GM18868 (cell line): Measurements from ENCODE around the gene LATS2.

Source experiments
- ATAC-seq: cut with Tn5 transposase; IDR thresholded peaks from one replicate; pipeline ENCODE4 v1.9.1; 2021; ENCODE audit warnings: mild to moderate bottlenecking, moderate library complexity; ENCODE audit not compliant: unreplicated experiment

Gene LATS2

DNA sequence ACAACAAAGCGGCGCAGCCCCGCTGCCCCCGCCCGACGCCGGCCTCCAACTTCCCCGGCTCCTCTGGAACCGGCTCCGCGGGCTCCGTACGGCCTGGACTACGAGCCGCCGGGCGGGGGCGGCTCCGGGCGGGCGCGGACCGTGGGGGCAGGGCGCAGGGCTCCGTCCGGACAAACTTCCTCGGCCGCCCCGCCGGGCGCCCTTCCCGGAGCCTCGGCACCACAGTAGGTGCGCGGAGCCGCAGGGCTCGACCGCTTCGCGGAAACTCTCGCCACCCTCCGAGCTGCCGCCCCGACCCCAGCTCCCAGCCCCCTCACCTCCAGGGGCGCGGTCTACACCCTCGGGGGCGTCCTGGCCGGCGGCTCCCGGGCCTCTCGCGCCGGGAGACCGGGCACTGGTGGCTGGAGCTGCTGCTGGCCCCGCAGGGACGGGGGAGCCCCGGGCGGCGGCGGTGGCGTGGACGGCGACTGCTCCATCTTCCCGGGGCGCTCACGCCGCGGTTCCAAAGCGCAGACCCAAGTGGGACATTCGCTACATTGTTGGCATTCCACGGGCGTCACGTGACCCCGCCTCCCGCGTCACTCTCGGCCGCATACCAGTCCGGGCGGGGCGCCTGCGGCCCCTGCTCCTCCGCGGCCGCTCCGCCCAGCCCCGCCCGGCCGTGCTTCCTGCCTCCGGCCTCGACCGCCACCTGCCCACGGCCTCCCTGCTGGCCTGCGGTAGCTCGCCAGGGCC is at the start of gene LATS2:
TSS of gene LATS2 (minus strand) at position 558 of the 735 bp plus-strand sequence. CDS start 15,560 bp downstream, outside the sequence.
- ATAC-seq: peak; percentile 83

DNA sequence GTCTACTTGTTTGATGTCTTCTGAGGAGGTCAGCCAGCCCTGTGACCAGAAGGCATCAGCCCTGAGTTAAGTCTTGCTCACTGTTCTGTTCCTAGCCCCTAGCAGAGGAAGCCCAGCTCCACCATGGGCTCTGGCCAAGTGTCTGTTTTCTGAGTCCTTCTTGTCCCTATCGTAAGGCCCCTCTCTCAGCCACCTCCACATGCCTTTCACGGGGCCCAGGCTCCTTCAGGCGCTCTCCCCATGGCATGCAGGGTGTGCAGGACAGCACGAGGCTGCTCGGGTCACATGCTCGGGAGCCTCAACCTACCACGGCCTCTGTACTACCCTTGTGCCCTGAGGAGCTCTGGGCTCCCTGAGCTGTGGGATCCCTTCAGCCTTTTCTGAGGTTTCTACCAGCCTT is 47.8 kb upstream of the LATS2 start:
- no peak for ATAC-seq

DNA sequence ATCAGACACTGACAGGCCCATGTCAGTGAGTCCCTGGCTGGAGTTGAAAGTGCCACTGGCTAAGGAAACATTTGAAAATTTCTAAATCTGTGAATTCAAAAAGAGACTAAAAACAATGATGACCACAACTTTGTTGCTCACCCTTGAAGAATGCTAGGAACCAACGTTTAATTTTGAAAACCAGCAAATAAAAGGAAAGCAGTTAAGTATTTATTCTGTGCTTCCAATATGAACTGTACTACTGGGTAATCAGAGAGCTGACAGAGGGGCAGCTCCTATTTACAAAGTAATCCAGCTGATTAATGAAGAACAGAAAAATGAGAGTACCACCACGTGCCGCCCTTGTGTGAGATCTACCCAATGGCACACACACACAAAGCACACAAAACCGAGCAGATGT is 44.7 kb upstream of the LATS2 start:
- ATAC-seq: no peak

DNA sequence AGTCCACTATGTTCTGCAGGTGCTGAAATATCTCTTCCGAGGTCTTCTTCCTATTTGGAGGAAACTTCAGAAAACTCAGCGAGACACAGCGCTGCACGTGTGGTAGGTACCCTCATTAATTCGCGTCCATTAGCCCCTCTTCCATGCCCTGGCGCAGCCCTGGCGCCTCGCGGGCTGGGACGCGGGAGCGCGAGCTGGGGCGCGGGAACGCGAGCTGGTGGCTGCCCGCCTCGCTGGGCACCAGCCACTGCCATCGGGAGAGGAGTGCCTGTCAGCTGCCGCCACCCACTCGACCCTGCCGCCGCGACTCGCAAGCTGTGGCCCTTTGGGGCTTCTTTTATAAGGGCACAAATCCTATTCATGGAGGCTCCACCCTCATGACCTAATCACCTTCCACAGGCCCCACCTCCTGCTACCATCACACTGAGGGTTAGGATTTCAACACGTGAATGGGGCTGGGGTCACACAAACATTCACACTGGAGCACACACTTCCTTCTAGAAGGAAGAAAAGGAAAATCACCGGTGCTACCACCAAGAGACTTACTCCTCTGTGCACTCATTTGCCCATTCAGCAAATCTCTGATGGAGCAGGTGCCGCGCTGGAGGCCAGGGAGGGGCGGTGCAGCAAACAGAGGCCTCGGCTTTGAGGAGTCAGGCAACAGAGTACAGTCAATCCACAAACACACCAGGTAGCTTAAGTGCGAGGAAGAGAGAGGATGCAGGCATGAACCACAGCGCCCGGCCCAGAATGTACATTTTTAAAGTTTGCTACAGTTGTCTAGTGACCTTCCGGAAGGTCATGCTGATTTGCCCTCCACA is 43.0 kb upstream of the LATS2 start:
- no peak for ATAC-seq

DNA sequence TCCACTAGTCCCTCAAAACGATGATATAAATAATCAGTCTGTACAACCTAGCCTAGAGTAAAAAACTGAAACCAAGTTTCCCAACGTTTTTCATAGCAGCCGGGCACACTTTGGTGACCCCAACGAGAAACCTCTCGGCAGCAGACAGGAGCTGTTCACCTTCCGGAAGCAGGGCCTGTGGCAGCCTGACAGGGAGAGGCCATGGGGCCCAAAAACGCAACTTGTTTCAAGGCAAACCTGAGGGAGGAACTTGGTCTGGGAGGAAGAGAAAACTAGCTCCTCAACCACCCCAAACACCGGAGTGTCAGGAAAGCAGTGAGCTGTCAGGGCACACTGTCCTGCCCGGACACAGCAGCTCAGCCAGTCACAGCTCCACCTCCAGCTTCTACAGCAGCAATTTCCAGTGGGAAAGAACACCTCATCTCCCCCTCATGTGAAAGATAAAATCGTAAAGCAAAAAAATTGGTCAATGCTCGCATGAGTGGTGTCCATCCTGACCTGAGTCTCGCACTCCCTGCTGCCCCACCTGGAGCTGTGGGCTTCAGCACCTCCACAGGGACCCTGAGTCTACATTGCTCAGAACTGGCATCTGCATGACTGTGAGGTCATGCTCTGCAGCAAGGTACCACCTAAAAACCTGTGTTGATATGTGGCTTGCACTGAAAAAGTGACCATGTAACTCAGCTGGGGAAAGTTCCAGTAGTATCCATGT is 40.6 kb upstream of the LATS2 start:
- ATAC-seq: no peak

DNA sequence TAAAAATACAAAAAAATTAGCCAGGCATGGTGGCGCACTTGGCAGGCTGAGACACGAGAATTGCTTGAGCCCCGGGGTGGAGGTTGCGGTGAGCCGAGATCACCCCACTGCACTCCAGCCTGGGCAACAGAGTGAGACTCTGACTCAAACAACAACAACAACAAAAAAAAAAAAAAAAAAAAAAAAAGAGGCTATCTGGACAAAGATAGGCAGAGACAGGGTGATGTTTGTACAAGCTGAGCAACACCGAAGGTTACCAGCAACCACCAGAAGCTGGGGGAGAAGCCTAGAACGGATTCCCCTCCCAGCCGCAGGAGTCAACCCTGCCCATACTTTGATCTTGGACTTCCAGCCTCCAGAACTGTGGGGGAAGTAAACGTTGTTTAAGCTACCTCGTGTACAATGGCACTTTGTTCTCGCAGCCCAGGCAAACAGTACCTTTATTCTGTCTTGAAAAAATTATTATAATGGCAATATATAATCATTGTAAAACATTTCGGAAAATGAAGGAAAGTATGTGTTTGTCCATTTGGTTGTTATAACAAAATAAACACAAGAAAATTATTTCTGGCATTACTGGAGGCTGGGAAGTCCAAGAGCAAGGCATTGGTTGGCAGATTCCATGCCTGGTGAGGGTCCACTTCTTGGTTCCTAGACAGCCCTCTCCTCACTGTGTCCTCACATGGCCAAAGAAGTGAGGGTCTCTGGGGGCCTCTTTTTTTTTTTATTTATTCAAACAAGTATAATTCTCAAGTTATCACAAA is 39.8 kb upstream of the LATS2 start:
- ATAC-seq: no peak

DNA sequence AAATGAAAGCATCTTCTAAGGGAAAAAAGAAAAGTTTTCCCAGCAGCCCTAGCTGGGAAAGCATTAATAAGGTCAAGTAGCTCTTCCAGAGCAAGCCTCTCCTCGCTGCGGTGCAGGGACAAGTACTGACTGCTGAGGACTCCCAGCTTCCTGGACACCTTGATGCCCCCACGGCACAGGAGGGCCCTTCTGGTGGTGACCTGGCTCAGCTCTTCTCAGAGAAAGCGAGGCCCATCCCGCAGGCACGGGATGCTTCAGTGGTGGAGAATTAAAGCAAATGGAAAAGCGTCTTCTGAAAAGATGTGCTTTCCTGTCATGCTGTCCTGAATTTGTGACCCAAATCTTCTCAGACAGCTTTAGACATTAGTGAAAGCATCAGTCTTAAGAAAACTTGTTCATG is 38.8 kb upstream of the LATS2 start:
- no peak for ATAC-seq

DNA sequence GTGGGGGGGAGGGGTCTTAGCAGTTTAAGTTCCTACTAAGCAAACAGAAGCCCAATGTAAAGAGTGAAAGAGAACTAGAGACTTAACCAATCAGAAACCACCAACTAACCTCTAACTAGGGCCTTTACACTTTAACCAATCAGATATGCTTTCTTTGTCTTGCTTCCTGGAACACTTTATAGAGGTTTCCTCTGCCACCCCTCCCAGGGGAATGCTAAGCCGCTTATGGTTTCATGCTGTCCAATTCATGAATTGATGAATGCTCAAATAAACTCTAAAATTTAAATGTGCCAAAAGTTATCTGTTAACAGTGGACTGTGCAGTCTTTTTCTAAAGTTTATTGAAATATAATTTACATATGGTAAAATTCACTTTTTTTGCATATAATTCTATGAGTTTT is 33.9 kb upstream of the LATS2 start:
- no peak for ATAC-seq

DNA sequence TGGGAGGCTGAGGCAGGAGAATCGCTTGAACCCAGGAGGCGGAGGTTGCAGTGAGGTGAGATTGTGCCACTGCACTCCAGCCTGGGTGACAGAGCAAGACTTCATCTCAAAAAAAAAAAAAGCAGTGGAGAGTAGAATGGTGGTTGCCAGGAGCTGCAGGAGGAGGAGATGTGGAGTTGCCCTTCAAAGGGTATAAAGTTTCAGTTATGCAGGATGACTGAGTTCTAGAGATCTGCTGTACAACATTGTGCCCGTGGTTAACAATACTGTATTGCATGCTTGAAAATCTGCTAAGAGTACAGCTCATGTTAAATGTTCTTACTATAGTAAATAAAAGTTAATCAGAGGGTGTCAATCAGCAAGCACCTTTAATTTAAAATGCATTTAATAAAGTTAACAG is 28.4 kb upstream of the LATS2 start:
- no peak for ATAC-seq

DNA sequence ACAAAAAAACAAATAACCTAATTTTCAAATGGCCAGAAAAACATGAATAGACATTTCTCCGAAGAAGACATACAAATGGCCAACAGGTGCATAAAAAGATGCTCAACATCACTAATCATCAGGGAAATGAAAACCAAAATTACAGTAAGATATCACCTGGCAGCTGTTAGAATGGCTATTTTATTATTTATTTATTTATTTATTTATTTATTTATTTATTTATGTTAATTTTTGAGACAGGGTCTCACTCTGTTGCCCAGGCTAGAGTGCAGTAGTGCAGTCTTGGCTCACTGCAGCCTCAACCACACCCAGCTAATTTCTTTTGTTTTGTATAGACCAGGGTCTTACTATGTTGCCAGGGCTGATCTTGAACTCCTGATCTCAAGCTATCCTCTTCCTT is 27.1 kb upstream of the LATS2 start:
- ATAC-seq: no peak

DNA sequence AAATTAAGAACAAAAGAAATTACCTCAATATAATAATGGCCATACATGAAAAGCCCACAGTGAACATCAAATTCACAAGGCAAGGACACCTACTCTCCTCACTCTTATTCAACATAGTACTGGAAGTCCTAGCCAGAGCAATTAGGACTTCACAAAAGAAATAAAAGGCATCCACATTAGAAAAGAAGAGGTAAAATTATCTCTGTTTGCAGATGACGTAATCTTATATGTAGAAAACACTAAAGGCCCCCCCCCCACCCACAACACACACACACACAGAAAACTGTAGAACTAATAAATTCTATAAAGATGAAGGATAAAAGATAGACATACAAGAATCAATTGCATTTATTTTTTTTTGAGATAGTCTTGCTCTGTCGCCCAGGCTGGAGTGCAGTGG is 25.5 kb upstream of the LATS2 start:
- no peak for ATAC-seq

DNA sequence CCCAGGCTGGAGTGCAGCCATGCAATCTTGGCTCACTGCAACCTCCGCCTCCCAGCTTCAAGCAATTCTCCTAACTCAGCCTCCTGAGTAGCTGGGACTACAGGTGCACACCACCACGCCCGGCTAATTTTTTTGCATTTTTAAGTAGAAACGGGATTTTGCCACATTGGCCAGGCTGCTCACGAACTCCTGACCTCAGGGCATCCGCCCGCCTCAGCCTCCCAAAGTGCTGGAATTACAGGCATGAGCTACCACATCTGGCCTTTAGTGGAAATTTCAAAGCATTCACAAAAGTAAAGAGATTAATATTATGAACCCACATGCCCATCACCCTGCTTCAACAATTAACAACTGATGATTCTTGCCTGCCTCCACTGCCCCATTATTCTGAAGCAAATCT is 20.5 kb upstream of the LATS2 start:
- no peak for ATAC-seq

DNA sequence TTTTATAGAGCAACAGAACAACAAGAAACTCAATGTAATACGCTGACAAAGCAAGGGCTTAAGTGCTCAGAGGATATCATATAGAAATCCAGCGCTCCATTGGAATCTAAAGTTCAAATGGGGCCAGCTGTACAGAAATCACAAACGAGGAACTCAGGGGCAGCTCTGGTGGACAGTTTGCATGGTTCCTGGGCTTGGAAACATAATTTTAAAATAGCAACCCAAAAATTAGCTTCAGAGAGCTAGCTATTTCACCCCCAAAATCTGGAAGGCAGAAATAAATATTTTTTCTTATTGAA is 19.2 kb upstream of the LATS2 start:
- ATAC-seq: no peak

DNA sequence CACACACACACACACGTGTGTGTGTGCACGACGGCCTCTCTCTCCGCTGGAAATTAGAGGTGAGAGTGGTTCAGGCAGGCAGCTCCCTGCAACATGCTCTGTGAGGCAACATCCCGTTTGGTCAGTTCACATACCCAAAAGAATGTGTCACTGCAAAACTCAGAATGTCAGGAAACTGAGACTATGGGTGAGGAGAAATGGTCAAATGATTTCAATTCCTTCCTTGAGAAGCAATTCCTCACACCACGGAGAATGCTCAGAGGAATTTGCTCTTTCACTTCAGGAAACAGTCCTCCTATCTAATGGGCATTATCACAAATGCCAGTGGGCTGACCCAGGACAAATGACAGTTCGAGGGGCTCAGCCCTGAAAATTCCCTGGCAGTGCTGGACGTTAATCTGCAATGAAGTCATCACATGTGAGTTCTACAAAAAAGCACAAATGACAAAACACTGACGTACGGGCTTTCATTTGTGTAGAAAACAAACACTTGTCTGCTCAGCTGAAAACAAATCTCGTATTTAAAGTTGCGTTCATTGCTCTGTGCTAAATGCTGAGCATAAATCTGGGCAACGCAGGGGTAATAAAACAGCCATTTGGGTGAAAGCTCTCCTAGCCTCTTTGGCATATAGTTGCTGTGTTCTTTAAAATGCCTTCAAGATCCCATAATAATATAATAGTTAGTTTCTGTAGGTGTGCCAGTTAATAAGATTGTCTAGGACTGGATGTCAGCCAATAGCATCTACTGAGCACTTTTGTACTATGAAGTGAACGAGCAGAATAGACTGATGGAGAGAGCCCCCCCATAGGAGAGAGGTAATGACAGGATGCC is 18.6 kb upstream of the LATS2 start:
- no peak for ATAC-seq

DNA sequence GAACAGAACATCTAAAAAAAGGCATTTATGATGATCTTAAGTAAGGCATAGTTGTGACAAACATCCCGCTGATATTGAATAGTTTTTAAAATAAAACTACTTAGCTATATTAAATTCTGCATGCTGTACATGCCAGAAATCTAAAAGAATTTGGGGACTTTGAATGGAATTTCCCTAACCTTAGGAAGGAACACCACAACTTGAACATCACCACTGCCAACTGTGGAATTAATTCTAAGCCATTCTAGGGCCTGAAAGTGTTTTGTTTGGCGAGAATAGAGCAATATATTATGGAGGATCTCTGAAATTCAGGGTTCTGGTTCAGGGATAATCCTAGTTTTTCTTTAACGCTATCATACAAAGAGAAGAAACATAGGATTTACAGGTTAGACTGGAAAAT is 17.8 kb upstream of the LATS2 start:
- no peak for ATAC-seq

DNA sequence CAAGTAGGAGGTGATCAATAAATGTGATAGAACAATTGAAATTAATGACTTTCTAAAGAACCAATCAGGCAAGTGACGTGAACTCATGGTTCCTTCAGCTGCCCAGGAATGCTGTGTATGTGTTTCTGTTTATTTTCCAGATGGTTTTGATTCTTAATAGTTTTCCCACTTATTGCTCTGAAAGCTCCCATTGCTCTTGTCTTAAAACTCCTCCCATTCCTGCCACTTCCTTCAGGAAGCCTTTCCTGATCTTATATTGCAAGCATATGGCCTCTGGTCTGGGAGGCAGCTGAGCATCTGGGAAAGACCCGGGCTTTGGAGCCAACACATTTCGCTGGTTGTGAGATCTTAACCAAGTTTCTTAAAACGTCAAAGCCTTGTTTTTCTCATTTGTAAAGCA is 17.1 kb upstream of the LATS2 start:
- ATAC-seq: no peak

DNA sequence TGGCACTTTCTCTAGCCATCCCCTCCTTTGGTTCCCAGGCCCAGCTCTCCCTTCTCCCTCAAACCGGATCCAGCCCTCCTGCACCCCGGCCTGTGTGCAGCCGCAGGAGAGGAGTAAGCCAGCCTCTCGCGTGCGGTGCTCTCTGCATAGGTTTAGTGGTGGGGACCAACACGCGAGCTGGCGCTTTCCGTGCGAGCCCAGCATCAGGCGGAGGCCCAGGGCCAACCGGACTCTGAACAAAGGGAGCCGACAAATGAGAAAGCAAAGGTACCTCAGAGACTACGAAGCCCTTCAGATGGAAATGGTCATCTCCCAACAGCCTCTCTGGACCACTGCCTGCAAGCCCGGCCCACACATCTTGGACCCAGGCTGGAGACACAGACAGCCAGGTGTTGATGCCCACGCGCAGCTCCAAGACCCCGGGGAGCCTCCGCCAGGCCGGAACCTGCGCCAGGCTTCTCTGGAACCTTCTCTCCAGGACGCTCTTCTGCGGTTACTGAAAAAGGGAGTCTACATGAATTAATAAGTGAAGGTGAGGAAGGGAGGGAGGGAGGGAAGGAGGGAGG is 16.5 kb upstream of the LATS2 start:
- no peak for ATAC-seq

DNA sequence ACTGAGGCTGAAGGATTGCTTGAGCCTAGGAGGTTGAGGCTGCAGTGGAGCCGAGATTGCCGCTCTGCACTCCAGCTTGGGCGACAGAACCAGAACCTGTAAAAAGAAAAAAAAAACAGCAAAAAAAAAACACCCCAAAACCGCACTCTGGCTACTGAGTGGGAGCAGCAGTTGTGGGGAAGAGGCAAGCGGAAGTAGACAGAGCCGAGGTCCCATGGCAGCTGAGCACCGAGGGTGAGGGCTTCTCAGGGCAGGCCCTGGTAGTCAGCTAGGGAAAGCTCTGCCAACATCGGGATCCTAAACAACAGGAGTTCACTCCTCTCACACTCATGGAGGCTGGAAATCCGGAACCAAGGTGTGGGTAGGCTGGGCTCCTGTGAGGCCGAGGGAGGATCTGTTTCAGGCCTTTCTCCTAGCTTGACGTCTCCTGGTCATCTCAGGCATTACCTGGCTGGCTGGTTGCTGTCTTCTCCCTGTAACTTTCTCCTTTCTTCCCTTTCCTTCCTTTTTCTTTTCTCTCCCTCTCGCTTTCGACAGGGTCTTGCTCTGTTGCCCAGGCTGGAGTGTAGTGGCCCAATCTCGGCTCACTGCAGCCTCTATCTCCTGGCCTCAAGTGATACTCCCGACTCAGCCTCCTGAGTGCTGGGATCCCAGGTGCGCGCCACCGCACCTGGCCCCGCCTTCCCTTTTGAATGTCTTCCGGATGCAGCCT is 15.8 kb upstream of the LATS2 start:
- ATAC-seq: no peak

DNA sequence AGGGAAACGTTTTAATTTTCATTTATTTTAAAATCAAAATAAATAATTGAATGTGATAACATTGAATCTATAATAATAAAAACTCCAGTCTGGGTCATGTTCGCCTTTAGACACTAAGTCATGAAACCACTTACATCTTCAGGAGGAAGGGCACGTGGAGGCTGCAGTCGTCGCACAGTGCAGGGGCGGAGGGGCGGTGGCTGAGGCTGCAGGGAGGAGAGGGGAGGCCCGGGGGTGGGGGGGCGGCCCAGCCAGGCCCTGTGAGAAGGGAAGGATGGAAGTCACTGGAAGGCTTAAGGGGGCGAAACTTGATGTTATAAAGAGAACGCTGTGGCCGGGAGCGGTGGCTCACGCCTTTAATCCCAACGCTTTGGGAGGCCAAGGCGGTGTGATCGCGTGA is 14.9 kb upstream of the LATS2 start:
- no peak for ATAC-seq
